PC-3 (cell line): ENCODE measurements around the gene PRXL2A. TPM values are rescaled to one million over a fixed set of nuclear protein-coding genes. Genes with fewer than 3 reads are reported as not detected.

Source experiments
- ATAC-seq: fragments of 200-7000 bp; cut with Tn5 transposase; 2 replicates; pipeline ENCODE4 v1.9.1; 2020; ENCODE audit warnings: mild to moderate bottlenecking, moderate library complexity
- BruUV-seq: library from RNA; stranded (reverse); fragments of 400-500 nt; replicated peaks from 2 replicates; lab custom pipeline; 2021; lab: Mats Ljungman, UMichigan
- CTCF ChIA-PET: fragments of 300-600 bp; sonication (Branson Sonifier 250); formaldehyde crosslinking; loops from one replicate; lab custom pipeline; 2022; ENCODE audit warnings: antibody characterized with exemption; lab: Charles Lee
- POLR2A ChIA-PET: fragments of 300-600 bp; sonication (Branson Sonifier 250); formaldehyde crosslinking; loops from one replicate; lab custom pipeline; 2022; ENCODE audit warnings: antibody characterized with exemption; ENCODE audit not compliant: unreplicated experiment; lab: Charles Lee
- DNase-seq: peaks from one replicate; pipeline ENCODE4 v3.0.0-alpha.2; 2015
- H2AFZ ChIP-seq: fragments of 300-600 bp; sonication (generic); 2 replicates; pipeline ENCODE4 v1.6.0; 2016; ENCODE audit warnings: antibody characterized with exemption, low read length
- H3F3A ChIP-seq: fragments of 300-600 bp; sonication (generic); one replicate; pipeline ENCODE4 v1.6.0; 2017; ENCODE audit warnings: antibody characterized with exemption, low read length, control low read depth, mild to moderate bottlenecking; ENCODE audit not compliant: unreplicated experiment
- H3K27ac ChIP-seq: fragments of 300-600 bp; sonication (generic); 2 replicates; pipeline ENCODE4 v1.5.1; 2016; ENCODE audit warnings: mild to moderate bottlenecking, low read length
- H3K27me3 ChIP-seq: fragments of 300-600 bp; sonication (generic); 2 replicates; pipeline ENCODE4 v1.6.1; 2016; ENCODE audit warnings: low read length, mixed read lengths
- H3K36me3 ChIP-seq: fragments of 300-600 bp; sonication (generic); 2 replicates; pipeline ENCODE4 v1.6.1; 2016; ENCODE audit warnings: low read depth, mixed run types, low read length, mixed read lengths
- H3K4me1 ChIP-seq: fragments of 300-600 bp; sonication (generic); 2 replicates; pipeline ENCODE4 v1.5.1; 2016; ENCODE audit warnings: low read length; ENCODE audit not compliant: insufficient read depth
- H3K4me2 ChIP-seq: fragments of 300-600 bp; sonication (generic); 2 replicates; pipeline ENCODE4 v1.6.0; 2016; ENCODE audit warnings: low read length
- H3K4me3 ChIP-seq: fragments of 300-600 bp; sonication (generic); 2 replicates; pipeline ENCODE4 v1.5.1; 2016; ENCODE audit warnings: mild to moderate bottlenecking, low read length, mixed read lengths
- H3K79me2 ChIP-seq: fragments of 300-600 bp; sonication (generic); 2 replicates; pipeline ENCODE4 v1.6.1; 2017; ENCODE audit warnings: low read length, mixed read lengths
- H3K9ac ChIP-seq: fragments of 300-600 bp; sonication (generic); 2 replicates; pipeline ENCODE4 v1.6.0; 2016; ENCODE audit warnings: mild to moderate bottlenecking, low read length
- H3K9me2 ChIP-seq: fragments of 300-600 bp; sonication (generic); replicated peaks from 2 replicates; pipeline ENCODE4 v1.6.1; 2016; ENCODE audit warnings: mixed run types, low read length, mixed read lengths
- H3K9me3 ChIP-seq: fragments of 300-600 bp; sonication (generic); 2 replicates; pipeline ENCODE4 v1.6.1; 2016; ENCODE audit warnings: low read length, mixed read lengths
- H4K20me1 ChIP-seq: fragments of 300-600 bp; sonication (generic); 2 replicates; pipeline ENCODE4 v1.6.1; 2016; ENCODE audit warnings: low read length, mixed read lengths
- EZH2 ChIP-seq: fragments of 300-600 bp; sonication (generic); IDR thresholded peaks from one replicate; pipeline ENCODE4 v1.6.1; 2017; ENCODE audit warnings: antibody characterized with exemption, mild to moderate bottlenecking, low read length; ENCODE audit not compliant: unreplicated experiment
- EZH2phosphoT487 ChIP-seq: fragments of 300-600 bp; sonication (generic); IDR thresholded peaks from 2 replicates; pipeline ENCODE4 v1.6.1; 2018; ENCODE audit warnings: mild to moderate bottlenecking, antibody characterized with exemption, low read length, borderline replicate concordance
- intact Hi-C: fragments of 100-400 bp; cut with micrococcal nuclease; formaldehyde crosslinking; loops from 2 replicates; pipeline ENCODE4 v1.9.0; 2023
- total RNA-seq: library from RNA; depleted of rRNA; stranded (reverse); fragments of >200 nt; gene quantifications from 2 replicates; pipeline ENCODE4 v1.2.3, GENCODE V29; 2014
- TF ChIP-seq, protein P1 (sequence below): fragments of 300-600 bp; sonication (generic); conservative IDR thresholded peaks from 2 replicates; pipeline ENCODE4 v1.5.1; 2017; ENCODE audit warnings: antibody characterized with exemption, low read depth, mild to moderate bottlenecking, low read length

The PRXL2A gene
- total RNA-seq, 1 experiment from 2014 or later = not detected

DNA sequence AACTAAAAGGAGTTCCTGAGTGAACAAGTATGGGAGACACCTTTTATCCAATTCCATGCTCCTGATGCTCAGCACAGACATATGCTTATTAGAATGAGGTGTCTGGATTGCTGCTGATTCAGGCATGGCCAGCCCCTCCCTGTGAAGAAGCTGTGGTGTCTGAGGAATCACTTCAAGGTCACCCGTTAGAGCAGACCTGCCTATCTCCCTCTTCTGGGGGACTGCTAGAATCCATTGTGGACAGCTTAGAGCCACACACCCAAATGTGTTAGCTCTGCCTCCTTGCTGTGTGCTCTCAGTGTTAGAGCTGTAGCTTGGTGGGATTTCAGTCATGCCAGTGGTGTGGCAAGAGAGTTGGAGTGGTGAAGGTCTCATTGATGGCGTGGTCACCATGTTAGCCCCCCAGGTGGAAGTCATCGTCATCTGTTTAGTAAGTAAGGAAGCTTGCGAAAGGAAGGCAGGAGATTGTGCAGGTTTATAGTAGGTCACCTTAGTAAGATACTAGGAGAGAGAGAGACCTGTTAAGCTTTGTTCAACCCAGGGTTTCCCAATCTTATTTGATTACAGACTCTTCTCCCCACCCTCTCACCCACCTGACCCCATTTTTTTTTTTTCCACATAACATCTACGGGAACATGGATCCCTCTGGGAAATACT is 12.8 kb downstream of the PRXL2A start:
- no peak for ATAC-seq
- Histone ChIP-seq H3K79me2 (no peaks in the 10 kb centered on the region), H3K27me3 (no peaks in the 10 kb centered on the region), H3K27ac (no peak overlapping the region), H3F3A (no peaks in the 10 kb centered on the region), H3K4me2 (no peak overlapping the region), H3K4me1 (no peaks in the 10 kb centered on the region), H3K9ac (no peak overlapping the region), H3K9me2 (no peaks in the 10 kb centered on the region), H4K20me1 (no peaks in the 10 kb centered on the region), H3K9me3 (no peaks in the 10 kb centered on the region), H2AFZ (no peak overlapping the region), H3K36me3 (no peaks in the 10 kb centered on the region), H3K4me3 (no peak overlapping the region)
- ChIA-PET POLR2A (no interaction called here), CTCF (no interaction called here)
- BruUV-seq = no TSS peak
- intact Hi-C loops = no loop called here
- no peak for DNase-seq
- no peak for TF ChIP-seq EZH2phosphoT487
- TF ChIP-seq, protein P1, sequence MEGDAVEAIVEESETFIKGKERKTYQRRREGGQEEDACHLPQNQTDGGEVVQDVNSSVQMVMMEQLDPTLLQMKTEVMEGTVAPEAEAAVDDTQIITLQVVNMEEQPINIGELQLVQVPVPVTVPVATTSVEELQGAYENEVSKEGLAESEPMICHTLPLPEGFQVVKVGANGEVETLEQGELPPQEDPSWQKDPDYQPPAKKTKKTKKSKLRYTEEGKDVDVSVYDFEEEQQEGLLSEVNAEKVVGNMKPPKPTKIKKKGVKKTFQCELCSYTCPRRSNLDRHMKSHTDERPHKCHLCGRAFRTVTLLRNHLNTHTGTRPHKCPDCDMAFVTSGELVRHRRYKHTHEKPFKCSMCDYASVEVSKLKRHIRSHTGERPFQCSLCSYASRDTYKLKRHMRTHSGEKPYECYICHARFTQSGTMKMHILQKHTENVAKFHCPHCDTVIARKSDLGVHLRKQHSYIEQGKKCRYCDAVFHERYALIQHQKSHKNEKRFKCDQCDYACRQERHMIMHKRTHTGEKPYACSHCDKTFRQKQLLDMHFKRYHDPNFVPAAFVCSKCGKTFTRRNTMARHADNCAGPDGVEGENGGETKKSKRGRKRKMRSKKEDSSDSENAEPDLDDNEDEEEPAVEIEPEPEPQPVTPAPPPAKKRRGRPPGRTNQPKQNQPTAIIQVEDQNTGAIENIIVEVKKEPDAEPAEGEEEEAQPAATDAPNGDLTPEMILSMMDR = no peak

DNA sequence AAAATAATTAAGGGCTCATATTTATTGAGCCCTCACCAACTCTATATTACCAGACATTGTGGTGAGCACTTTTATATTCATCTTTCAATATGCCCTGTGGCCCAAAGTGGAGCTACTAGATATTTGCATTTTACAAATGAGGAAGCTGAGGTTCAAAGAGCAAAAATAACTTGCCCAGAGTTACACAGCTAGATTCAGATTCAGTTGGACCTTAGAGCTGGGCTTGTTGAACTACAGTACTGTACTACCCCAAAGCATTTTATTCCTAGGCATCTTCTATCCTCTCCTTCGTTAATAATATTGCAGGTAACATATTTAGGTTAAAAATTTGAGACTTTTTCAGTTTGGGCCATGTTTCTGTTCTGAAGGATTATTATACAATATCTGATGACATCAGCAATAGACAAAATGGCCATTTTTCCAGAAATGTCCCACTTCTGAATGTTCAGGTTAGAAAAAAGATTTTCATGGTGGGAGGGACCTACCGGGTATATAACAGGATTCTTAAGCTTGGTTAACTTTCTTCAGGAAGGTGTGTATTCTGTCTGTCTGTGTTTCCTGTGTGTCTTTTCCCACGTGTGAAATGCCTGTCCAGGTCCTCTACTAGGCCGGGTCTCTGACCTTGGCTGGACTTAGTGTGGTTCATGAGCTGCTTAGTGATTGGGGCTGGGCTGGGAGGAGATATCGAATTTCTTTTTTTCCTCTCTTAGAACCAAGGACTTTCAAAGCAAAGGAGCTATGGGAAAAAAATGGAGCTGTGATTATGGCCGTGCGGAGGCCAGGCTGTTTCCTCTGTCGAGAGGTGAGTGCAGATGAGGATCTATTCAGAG is 13.6 kb downstream of the PRXL2A start:
- Histone ChIP-seq H3K9me3 (no peaks in the 10 kb centered on the region), H3K27me3 (no peaks in the 10 kb centered on the region), H3F3A (no peaks in the 10 kb centered on the region), H3K27ac (no peak overlapping the region), H3K36me3 (no peaks in the 10 kb centered on the region), H3K4me3 (no peak overlapping the region), H3K9ac (no peak overlapping the region), H2AFZ (no peak overlapping the region), H3K4me1 (no peaks in the 10 kb centered on the region), H3K9me2 (no peaks in the 10 kb centered on the region), H3K4me2 (no peak overlapping the region), H3K79me2 (no peaks in the 10 kb centered on the region), H4K20me1 (no peaks in the 10 kb centered on the region)
- POLR2A ChIA-PET = no interaction called here
- TF ChIP-seq EZH2 (no peak), EZH2phosphoT487 (no peak)
- TF ChIP-seq, protein P1 = no peak
- ATAC-seq (no peak), DNase-seq (no peak)
- intact Hi-C loops = no loop called here
- CTCF ChIA-PET = no interaction called here
- BruUV-seq = no TSS peak

DNA sequence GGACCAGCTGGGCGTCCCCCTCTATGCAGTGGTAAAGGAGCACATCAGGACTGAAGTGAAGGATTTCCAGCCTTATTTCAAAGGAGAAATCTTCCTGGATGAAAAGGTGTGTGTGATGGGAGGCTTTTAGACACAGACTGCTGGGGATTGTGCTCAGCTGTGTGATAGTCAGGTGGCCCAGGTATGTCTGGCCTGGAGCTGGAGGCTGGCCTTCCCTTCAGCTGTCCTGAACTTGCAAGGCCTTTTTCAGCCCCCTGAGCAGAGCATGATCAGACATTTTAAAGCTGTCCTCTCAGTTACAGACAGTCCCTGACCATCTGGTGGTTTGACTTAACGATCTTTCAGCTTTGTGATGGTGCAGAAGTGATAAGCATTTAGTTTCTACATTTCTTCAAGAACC is 17.6 kb downstream of the PRXL2A start:
- Histone ChIP-seq H3K9me3 (no peaks in the 10 kb centered on the region), H3F3A (no peaks in the 10 kb centered on the region), H2AFZ (no peak overlapping the region), H3K9ac (no peak overlapping the region), H3K27me3 (no peaks in the 10 kb centered on the region), H3K79me2 (no peaks in the 10 kb centered on the region), H3K9me2 (no peaks in the 10 kb centered on the region), H3K4me3 (no peak overlapping the region), H3K4me1 (no peaks in the 10 kb centered on the region), H3K27ac (no peak overlapping the region), H3K36me3 (no peaks in the 10 kb centered on the region), H3K4me2 (no peak overlapping the region), H4K20me1 (no peaks in the 10 kb centered on the region)
- intact Hi-C loops = no loop called here
- ChIA-PET CTCF (no interaction called here), POLR2A (no interaction called here)
- DNase-seq = no peak
- TF ChIP-seq EZH2 (no peak), EZH2phosphoT487 (no peak)
- TF ChIP-seq, protein P1 = no peak
- no TSS peak for BruUV-seq
- ATAC-seq = no peak
